Stimulated activated naive CD4-positive, alpha-beta T cell (primary cell): Measurements from ENCODE around the gene FMN1.

Experiments
- DNase-seq, 6 experiments: peaks; one replicate each; lab custom pipeline; 2025; lab: John Stamatoyannopoulos, UW

Gene FMN1

GRCh38 chr15:32778391-32779176 is 415.9 kb downstream of the FMN1 start:
- DNase-seq, result no peak

DNA sequence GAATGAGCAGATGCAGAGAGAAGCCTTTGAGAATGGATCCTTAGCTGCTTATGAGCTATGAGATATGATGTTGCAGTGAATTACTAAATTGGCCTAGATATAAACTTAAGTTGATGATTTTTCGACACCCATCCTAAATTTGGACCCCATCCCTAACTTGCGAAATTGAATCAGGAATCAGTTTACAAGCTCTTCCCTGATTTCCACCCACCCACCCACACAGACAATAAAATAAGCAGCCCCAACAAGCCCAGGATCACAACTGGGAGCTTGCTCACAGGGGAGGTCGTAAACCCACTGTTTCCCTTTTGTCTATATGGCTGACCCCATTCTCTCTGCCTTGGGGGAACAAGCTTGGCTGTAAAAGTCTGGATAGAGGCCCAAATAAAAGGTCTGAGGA is 419.4 kb downstream of the FMN1 start:
- no peak for DNase-seq

DNA sequence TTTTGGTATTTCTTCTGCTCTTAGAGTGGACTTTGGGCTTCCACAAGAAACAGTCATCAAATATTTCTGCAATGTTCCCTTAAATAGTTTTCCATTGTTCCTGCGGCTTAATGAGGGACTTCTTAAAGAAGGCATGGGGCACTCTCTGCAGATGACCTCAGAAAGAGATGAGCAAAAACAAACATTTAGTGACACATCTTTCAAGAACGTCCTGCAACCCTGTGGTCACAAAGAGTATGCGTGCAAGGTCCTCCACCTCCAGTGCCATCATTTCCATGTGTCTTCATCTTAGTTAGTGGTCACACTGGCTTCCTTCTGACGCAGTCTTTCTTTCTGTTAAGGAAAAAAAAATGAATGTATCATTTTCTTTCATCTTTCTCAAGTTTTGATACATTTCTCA is 420.5 kb downstream of the FMN1 start:
- DNase-seq, result no peak

GRCh38 chr15:32767236-32767635 is 427.3 kb downstream of the FMN1 start:
- DNase-seq, result no peak

- no peak for DNase-seq
Measured at GRCh38 chr15:32766101-32766500, 428.4 kb downstream of the FMN1 start.

GRCh38 chr15:32765236-32765635 is 429.3 kb downstream of the FMN1 start:
- no peak for DNase-seq

DNA sequence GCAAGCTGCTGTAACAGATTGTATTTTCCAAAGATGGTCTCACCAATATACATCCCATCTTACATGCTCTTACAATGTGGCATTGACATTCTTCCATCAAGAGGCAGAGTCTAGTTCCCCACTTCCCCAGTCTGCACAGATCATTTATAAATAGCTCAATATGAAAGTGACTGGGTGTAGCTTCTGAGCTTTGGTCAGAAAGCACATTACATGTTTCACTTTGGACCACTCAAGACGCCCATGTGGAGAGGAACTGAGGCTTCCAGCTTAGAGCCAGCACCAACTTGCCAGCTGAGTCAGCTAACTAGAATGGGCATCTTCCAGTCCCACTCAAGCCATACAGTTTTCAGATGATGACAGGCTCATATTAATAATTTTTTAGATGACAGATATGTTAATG is 431.2 kb downstream of the FMN1 start:
- no peak for DNase-seq

DNA sequence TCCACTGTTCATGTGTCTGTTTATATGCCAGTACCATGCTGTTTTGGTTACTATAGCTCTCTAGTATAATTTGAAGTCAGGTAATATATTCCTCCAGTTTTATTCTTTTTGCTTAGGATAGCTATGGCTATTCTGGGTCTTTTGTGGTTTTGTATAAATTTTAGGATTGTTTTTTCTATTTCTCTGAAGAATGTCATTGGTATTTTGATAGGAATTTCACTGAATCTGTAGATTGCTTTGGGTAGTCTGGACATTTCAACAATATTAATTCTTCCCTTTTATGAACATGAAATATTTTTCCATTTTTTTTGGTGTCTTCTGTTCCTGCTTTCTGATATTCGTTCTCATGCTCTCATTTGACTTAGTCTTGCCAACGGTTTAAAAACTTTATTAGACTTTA is 437.1 kb downstream of the FMN1 start:
- no peak for DNase-seq

- no peak for DNase-seq
Measured at GRCh38 chr15:32750979-32751378, 443.5 kb downstream of the FMN1 start.

GRCh38 chr15:32747921-32748342 is 446.6 kb downstream of the FMN1 start:
- no peak for DNase-seq

DNA sequence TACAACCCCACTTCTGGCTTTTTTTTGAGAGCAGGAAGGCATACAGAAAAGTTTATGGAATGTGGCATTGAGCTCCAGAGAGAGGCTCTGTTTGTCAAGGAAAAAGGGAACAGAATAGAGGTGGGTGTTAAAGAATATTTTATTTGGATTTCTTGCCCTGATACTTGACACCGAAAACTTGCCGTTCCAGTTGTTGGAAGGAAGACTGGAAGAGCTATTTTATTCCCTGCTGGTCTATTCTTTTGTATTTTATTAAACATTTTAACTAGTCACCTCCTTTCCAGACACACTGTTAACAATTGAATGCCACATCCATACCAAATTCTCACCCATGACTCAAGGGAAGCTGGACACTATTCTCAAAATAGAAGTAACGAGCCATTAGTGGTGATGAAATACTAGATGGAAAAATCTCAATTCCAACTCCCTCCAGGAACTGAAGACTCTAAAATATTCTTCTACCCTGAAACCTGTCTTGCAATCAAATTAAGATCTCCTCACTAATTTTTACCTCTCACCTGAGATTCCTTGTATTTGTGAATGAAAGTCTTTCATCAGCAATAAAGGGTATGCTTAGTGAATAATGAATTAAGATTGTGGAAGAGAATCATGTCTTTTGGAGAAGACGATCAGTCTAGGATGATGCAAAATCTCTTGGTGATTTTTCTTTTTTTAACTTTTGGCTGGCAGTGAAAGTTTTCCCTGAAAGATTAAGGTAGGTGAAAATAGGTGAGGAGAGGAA is 448.2 kb downstream of the FMN1 start:
- no peak for DNase-seq

- DNase-seq, result no peak
Measured at GRCh38 chr15:32743411-32744140, 450.9 kb downstream of the FMN1 start.

- no peak for DNase-seq
Measured at GRCh38 chr15:32739522-32740063, 454.9 kb downstream of the FMN1 start.

GRCh38 chr15:32738666-32739065 is 455.8 kb downstream of the FMN1 start:
- DNase-seq, result no peak

DNA sequence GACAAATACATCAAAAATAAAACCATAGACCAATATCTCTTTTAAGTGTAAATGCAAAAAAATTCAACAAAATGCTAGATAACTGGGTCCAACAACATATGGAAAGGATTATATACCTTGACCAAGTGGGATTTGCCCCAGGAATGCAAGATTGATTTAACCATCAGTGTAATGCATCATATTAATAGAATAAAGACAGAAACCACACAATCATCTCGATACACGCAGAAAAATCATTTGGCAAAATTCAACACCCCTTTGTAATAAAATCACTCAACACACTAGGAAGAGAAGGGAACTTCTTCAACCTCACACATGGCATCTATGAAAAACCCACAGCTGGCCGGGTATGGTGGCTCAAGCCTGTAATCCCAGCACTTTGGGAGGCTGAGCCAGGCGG is 457.2 kb downstream of the FMN1 start:
- DNase-seq, result no peak

DNA sequence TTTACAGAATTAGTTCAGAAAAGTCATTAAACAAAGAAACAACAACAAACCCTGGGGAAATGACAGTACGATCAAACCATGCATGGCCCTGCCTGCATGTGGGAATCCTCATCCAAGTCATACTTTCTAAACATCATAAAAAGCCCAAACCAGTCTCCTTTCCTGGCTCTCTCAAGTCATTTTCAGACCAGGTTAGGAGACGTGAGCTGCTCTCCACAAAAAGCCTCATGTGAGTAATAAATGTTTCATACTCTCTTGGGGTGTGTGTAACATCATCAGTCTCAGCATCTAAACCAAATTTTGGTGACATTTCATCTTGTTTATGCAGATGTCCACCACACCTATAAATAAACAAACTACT is 457.8 kb downstream of the FMN1 start:
- DNase-seq, result no peak

- no peak for DNase-seq
Measured at GRCh38 chr15:32735989-32736700, 458.4 kb downstream of the FMN1 start.

- no peak for DNase-seq
Measured at GRCh38 chr15:32733281-32733680, 461.2 kb downstream of the FMN1 start.

DNA sequence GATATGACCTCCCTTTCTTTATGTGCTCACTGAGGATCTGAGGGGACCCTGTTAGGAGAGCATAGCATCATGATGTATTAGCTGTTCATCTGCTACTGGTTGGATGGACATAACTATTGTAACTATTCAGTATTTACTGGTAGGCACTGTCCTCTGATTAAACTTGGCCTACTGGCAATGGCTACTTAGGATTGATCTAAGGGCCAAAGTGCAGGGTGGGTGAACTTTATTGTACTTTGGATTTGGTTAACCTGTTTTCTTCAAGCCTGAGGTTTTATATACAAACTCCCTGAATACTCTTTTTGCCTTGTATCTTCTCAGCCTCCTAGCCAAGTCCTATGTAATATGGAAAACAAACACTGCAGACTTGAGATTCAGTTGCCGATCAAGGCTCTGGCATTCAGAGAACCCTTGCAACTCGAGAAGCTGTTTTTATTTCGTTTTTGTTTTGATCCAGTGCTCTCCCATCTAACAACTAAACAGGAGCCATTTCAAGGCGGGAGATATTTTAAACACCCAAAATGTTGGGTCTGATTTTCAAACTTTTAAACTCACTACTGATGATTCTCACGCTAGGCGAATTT is 461.8 kb downstream of the FMN1 start:
- no peak for DNase-seq

DNA sequence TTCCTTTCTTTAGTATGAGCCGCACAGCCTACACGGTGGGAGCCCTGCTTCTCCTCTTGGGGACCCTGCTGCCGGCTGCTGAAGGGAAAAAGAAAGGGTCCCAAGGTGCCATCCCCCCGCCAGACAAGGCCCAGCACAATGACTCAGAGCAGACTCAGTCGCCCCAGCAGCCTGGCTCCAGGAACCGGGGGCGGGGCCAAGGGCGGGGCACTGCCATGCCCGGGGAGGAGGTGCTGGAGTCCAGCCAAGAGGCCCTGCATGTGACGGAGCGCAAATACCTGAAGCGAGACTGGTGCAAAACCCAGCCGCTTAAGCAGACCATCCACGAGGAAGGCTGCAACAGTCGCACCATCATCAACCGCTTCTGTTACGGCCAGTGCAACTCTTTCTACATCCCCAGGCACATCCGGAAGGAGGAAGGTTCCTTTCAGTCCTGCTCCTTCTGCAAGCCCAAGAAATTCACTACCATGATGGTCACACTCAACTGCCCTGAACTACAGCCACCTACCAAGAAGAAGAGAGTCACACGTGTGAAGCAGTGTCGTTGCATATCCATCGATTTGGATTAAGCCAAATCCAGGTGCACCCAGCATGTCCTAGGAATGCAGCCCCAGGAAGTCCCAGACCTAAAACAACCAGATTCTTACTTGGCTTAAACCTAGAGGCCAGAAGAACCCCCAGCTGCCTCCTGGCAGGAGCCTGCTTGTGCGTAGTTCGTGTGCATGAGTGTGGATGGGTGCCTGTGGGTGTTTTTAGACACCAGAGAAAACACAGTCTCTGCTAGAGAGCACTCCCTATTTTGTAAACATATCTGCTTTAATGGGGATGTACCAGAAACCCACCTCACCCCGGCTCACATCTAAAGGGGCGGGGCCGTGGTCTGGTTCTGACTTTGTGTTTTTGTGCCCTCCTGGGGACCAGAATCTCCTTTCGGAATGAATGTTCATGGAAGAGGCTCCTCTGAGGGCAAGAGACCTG is 463.5 kb downstream of the FMN1 start:
- DNase-seq, result peak in 1 of 6 experiments; percentile 10
